ENCODE results near the gene RNU6-7. TPM values are rescaled to one million over a fixed set of nuclear protein-coding genes. Genes with fewer than 3 reads are reported as not detected.

RNU6-7 gene
- not detected for total RNA-seq

GRCh38 chr14:32201816-32202490, at the start of gene RNU6-7:
Gene RNU6-7 (plus strand): TSS chr14:32202045.

DNA sequence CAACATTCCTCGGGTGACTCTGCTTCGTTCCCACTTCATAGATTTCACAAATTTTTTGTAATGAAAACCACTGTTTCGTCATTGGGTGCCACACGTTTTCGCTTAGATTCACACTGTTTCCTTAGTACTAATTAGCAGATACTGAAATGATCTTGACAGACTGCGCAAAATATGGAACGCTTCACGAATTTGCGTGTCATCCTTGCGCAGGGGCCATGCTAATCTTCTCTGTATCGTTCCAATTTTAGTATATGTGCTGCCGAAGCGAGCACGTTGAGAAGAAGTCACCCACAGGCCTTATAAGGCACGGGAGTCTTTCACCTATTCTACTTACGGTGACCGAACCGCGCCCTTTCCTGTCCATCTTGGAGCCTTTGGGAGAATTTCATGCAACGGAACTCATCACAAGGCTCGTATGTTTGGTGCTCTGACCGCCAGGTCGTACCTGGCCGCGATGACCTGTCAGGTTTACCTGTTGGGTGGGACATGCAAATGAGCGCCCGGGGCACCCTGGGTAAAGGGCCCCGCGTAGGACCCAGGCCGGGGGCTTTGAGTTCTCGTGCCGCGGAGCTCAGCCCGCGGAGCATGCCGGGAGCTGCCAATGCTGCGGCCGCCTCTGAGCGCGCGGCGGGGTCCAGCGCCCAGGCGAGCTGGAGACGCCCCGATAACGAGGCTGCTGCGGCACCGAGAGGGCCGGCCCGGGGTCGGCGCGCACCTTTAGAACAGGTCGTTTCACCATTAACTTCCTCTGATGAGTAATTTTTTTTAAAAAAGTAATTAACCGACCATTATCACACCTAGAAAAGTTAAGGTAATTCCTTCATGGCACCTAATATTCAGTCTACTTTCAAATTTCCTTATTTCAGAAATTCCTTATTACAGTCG, 1.4 kb downstream of the RNU6-7 start, which contains the start of gene RNU6-8:
TSS of gene RNU6-8 (minus strand) at position 272 of the 885 bp plus-strand sequence.

Small RNA genes lying within 50 kb of the gene (small RNA-seq; reads per million reads assigned to genes)
- not detected for gene RNU6-7 (ENCODE audit: low replicate concordance)
- not detected for gene RNU6-8 (ENCODE audit: low replicate concordance)

Other genes with a start within 250 kb of the RNU6-7 start
- 300 TPM for gene ARHGAP5, start 124.7 kb upstream of the RNU6-7 start, total RNA-seq
- gene RNU6-8, start 1.2 kb downstream of the RNU6-7 start, total RNA-seq: not detected
- 256 TPM for gene AKAP6, start 127.3 kb downstream of the RNU6-7 start, total RNA-seq